ENCODE results near the gene HAND1.

The HAND1 gene

DNA sequence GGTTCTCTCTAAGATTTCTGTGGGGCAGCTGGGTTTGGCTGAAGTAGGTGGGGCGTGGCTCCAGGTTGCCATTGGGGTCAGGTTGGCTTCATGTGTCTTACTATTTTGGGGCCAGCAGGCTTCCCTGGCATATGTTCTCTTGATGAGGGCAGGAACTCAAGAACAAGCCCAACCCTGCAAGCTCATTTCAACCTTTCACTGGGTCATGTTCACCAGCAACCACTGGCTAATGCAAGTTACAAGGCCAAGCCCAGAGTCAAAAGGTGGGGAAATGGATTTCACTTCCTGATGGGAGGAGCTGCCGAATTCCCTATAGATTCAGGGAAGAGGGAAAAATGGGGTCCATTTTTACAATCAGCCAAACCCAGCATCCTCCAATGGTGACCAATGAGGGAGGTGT lies 34.0 kb upstream of the HAND1 start:
- no peak for TF ChIP-seq CTCF (IDR thresholded peaks at IDR 0.05; ENCODE audit: insufficient read depth, low read length, poor library complexity, severe bottlenecking)
- no peaks in the 10 kb centered on the region for H3K27me3 ChIP-seq (replicated peaks; ENCODE audit: control insufficient read depth, insufficient read depth, low read length)
- no peak for DNase-seq (ENCODE audit: extremely low read depth, insufficient read length)
- H3K4me3 ChIP-seq (replicated peaks; ENCODE audit: low read depth, low read length): no peak overlapping the region
- no peaks in the 10 kb centered on the region for H3K36me3 ChIP-seq (ENCODE audit: control insufficient read depth, insufficient read depth, low read length)

- DNase-seq (ENCODE audit: extremely low read depth, insufficient read length): no peak
- H3K36me3 ChIP-seq (ENCODE audit: control insufficient read depth, insufficient read depth, low read length): no peaks in the 10 kb centered on the region
- no peak for TF ChIP-seq CTCF (IDR thresholded peaks at IDR 0.05; ENCODE audit: insufficient read depth, low read length, poor library complexity, severe bottlenecking)
- no peaks in the 10 kb centered on the region for H3K27me3 ChIP-seq (replicated peaks; ENCODE audit: control insufficient read depth, insufficient read depth, low read length)
- H3K4me3 ChIP-seq (replicated peaks; ENCODE audit: low read depth, low read length): no peak overlapping the region
Measured at GRCh38 chr5:154509784-154510555, 31.9 kb upstream of the HAND1 start.

- no peak overlapping the region for H3K4me3 ChIP-seq (replicated peaks; ENCODE audit: low read depth, low read length)
- no peaks in the 10 kb centered on the region for H3K36me3 ChIP-seq (ENCODE audit: control insufficient read depth, insufficient read depth, low read length)
- no peak for DNase-seq (ENCODE audit: extremely low read depth, insufficient read length)
- H3K27me3 ChIP-seq (replicated peaks; ENCODE audit: control insufficient read depth, insufficient read depth, low read length): no peaks in the 10 kb centered on the region
- no peak for TF ChIP-seq CTCF (IDR thresholded peaks at IDR 0.05; ENCODE audit: insufficient read depth, low read length, poor library complexity, severe bottlenecking)
Measured at GRCh38 chr5:154508114-154508513, 30.1 kb upstream of the HAND1 start.

GRCh38 chr5:154506716-154507080 lies 28.7 kb upstream of the HAND1 start:
- no peak for DNase-seq (ENCODE audit: extremely low read depth, insufficient read length)
- Histone ChIP-seq H3K27me3 (replicated peaks; ENCODE audit: control insufficient read depth, insufficient read depth, low read length) (no peaks in the 10 kb centered on the region), H3K4me3 (replicated peaks; ENCODE audit: low read depth, low read length) (no peak overlapping the region), H3K36me3 (ENCODE audit: control insufficient read depth, insufficient read depth, low read length) (no peaks in the 10 kb centered on the region)
- TF ChIP-seq CTCF (IDR thresholded peaks at IDR 0.05; ENCODE audit: insufficient read depth, low read length, poor library complexity, severe bottlenecking): no peak

DNA sequence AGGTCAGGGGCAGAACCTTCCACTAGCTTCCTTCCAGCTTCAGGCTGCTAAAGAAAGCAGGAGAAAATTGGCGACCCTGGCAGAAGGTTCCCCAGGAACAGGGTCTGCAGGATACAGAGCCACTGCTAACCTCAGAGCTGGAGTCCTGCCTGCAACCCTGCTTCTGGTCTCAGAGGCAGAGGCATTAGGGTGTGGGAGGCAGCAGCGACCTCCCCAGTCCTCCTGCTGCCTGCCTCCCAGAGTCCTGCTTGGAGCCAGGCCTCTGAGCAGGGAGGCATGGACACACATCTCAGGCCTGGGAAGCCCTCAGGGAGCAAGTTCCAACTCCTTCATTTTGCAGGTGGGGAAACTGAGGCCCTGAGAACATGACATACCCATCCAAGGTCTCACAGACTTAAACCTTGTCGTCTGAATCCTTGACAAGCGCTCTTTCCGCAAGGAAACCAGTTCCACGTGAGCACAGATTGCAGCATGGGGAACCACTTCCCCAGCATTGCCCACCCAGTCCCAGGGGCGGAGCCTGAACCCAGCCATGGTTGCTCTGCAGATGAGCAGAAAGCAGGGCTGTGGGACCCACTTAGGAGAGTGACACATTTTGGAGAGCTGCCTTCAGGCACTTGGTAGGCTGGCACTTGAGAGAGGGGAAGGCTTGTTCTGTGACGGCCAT lies 28.2 kb upstream of the HAND1 start:
- TF ChIP-seq CTCF (IDR thresholded peaks at IDR 0.05; ENCODE audit: insufficient read depth, low read length, poor library complexity, severe bottlenecking): no peak
- Histone ChIP-seq H3K27me3 (replicated peaks; ENCODE audit: control insufficient read depth, insufficient read depth, low read length) (no peaks in the 10 kb centered on the region), H3K4me3 (replicated peaks; ENCODE audit: low read depth, low read length) (no peak overlapping the region), H3K36me3 (ENCODE audit: control insufficient read depth, insufficient read depth, low read length) (no peaks in the 10 kb centered on the region)
- no peak for DNase-seq (ENCODE audit: extremely low read depth, insufficient read length)
